BLaER1 treated with 17β-estradiol and CSF1 and Interleukin-3, amounts not matched to agents 10 nM and 100 nM (cell line): ENCODE measurements around the gene CPM.
A peak's percentile ranks its signal among the peaks of the same experiment; 100 is the strongest.

Source experiments
- H3K27ac ChIP-seq, 11 experiments: shearing (Covaris generic); formaldehyde crosslinking; 2 replicates each; pipeline ENCODE4 v1.8.1; 2022
- H3K27me3 ChIP-seq, 11 experiments: shearing (Covaris generic); formaldehyde crosslinking; 2 replicates each; pipeline ENCODE4 v1.8.1; 2022
- H3K36me3 ChIP-seq, 11 experiments: shearing (Covaris generic); formaldehyde crosslinking; 2 replicates each; pipeline ENCODE4 v1.8.1; 2022
- H3K4me1 ChIP-seq, 10 experiments: shearing (Covaris generic); formaldehyde crosslinking; 2 replicates each; pipeline ENCODE4 v1.8.1; 2022
- H3K4me2 ChIP-seq, 11 experiments: shearing (Covaris generic); formaldehyde crosslinking; 2 replicates each; pipeline ENCODE4 v1.8.1; 2022
- H3K4me3 ChIP-seq, 10 experiments: shearing (Covaris generic); formaldehyde crosslinking; 2 replicates each; pipeline ENCODE4 v1.8.1; 2022
- H3K9ac ChIP-seq, 11 experiments: shearing (Covaris generic); formaldehyde crosslinking; 2 replicates each; pipeline ENCODE4 v1.8.1; 2022
- H3K9me3 ChIP-seq, 11 experiments: shearing (Covaris generic); formaldehyde crosslinking; replicated peaks in 1 of 11; 2 replicates each; pipeline ENCODE4 v1.8.1; 2022
- H4K20me1 ChIP-seq, 11 experiments: shearing (Covaris generic); formaldehyde crosslinking; 2 replicates each; pipeline ENCODE4 v1.8.1; 2022
- Cebpa-rat ChIP-seq, 11 experiments: shearing (Covaris generic); IDR thresholded peaks; 2 replicates each; pipeline ENCODE4 v1.8.1; 2022

CPM gene

DNA sequence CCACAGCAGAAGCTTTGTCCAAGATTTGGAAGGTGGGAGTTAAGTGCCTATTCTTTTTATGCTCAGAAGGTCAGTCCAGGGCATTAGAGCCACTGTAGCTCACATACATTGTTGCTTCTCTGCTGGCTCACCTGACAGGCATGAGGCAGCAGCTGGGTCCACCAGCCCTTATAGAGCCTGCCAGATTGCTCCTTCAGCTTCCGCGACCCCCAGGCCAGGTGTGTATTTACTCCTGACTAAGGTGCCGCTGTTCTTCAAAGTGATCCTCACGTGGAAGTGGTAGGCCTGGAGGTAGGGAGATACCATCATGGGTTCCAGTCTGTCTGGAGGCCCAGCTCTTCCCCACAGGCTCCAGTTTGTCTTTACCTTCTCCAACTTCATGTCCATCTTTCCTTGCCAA is 17.5 kb upstream of the CPM start:
- Histone ChIP-seq H3K9me3 (peaks cover 3 to 10% (median 8%) of the 10 kb centered on the region in 11 experiments), H3K4me2 (peak overlapping the region in 2 of 11 experiments; percentile 72 to 74; a peak in 2 of 22 replicates), H3K36me3 (peaks cover 0 to under 1% (median 0%) of the 10 kb centered on the region in 11 experiments; a peak in 4 of 22 replicates), H3K4me3 (no peak overlapping the region), H3K27me3 (no peaks in the 10 kb centered on the region), H3K9ac (no peak overlapping the region), H3K4me1 (peaks cover 0 to 42% (median 7%) of the 10 kb centered on the region in 10 experiments; a peak in 9 of 20 replicates), H3K27ac (no peak overlapping the region), H4K20me1 (no peaks in the 10 kb centered on the region)
- no peak for TF ChIP-seq Cebpa-rat (IDR thresholded peaks at IDR 0.05)

DNA sequence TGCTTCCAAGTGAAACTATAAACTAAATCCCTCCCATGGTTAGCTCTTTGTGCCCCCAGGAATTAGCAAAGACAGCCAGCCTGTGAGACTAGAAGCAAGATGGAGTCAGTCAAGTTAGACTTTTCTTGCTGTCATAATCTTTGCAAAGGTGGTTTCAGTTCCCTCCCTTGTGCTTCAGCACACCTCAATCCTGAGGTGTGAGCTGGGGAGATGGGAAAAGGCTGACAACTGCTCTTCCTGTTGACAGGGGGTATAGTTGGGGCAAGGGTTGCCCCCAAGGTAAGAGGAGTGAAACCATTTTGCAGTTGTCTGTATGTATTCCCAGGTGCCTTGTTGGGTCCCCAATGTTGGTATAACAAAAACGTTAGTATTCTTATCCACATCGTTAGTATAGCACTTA is 12.3 kb upstream of the CPM start:
- H3K27ac ChIP-seq = no peak overlapping the region
- no peak for TF ChIP-seq Cebpa-rat (IDR thresholded peaks at IDR 0.05)
- H4K20me1 ChIP-seq = no peaks in the 10 kb centered on the region
- no peak overlapping the region for H3K4me3 ChIP-seq
- H3K36me3 ChIP-seq = no peaks in the 10 kb centered on the region
- H3K9ac ChIP-seq = no peak overlapping the region
- no peaks in the 10 kb centered on the region for H3K9me3 ChIP-seq
- no peaks in the 10 kb centered on the region for H3K27me3 ChIP-seq
- peak overlapping the region in 2 of 11 experiments; percentile 20 to 52; a peak in 4 of 22 replicates for H3K4me2 ChIP-seq
- H3K4me1 ChIP-seq = peaks cover 0 to 11% (median 0%) of the 10 kb centered on the region in 10 experiments; a peak in 3 of 20 replicates

DNA sequence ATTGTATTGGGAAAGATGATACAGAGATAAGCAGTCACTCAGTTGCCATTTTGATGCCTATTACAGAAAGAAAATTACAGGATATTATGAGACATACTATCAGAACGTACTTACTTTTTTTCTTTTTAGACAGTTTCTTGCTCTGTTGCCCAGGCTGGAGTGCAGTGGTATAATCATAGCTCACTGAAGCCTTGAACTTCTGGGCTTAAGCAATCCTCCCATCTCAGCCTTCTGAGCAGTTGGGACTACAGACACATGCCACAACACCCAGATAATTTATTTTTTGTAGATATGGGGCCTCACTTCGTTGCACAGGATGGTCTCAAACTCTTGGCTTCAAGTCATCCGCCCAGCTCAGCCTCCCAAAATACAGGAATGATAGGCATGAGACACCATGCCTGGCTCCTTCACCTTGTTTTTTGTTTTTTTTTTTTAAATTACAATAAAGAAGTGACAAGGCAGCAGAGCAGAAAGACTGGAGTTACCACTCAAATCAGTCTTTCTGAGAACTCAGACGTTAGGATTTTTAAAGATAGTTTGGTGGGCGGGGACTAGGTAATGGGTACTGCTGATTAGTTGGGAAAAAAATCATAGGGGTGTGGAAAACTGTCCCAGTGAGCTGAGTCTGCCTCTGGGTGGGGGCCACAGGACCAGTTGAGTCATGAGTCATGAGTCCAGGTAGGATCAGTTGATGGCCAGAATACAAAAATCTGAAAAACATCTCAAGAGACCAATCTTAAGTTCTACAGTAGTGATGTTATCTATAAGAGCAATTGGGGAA is 11.5 kb upstream of the CPM start:
- Histone ChIP-seq H3K4me3 (no peak overlapping the region), H3K9me3 (no peaks in the 10 kb centered on the region), H3K27ac (no peak overlapping the region), H3K36me3 (no peaks in the 10 kb centered on the region), H4K20me1 (no peaks in the 10 kb centered on the region), H3K27me3 (no peaks in the 10 kb centered on the region), H3K9ac (no peak overlapping the region), H3K4me2 (peak overlapping the region in 2 of 11 experiments; percentile 20 to 52; a peak in 4 of 22 replicates), H3K4me1 (peaks cover 0 to 11% (median 0%) of the 10 kb centered on the region in 10 experiments; a peak in 3 of 20 replicates)
- no peak for TF ChIP-seq Cebpa-rat (IDR thresholded peaks at IDR 0.05)

DNA sequence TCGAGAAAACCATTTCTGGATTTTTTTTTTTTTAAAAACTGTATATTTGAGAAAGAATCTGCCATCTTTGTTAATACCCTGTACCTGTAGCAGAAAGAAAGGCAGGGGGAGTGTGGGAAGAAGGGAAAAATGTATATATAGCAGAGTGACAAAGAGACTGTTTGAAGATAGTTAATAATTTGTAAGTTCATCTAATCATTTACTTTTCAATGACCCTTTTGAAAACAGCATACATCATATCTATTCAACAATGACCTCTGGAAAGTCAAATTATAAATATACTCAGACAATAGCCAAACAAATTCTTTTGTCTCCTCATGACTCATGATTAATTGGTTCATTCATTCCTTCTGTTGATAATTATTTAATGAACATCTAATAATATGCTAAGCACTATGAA is 10.9 kb upstream of the CPM start:
- Histone ChIP-seq H3K27ac (no peak overlapping the region), H3K4me3 (no peak overlapping the region), H3K9ac (no peak overlapping the region), H3K9me3 (no peaks in the 10 kb centered on the region), H3K36me3 (no peaks in the 10 kb centered on the region), H3K4me1 (peaks cover 0 to 11% (median 0%) of the 10 kb centered on the region in 10 experiments; a peak in 3 of 20 replicates), H4K20me1 (no peaks in the 10 kb centered on the region), H3K27me3 (no peaks in the 10 kb centered on the region), H3K4me2 (no peak overlapping the region)
- TF ChIP-seq Cebpa-rat (IDR thresholded peaks at IDR 0.05) = no peak

DNA sequence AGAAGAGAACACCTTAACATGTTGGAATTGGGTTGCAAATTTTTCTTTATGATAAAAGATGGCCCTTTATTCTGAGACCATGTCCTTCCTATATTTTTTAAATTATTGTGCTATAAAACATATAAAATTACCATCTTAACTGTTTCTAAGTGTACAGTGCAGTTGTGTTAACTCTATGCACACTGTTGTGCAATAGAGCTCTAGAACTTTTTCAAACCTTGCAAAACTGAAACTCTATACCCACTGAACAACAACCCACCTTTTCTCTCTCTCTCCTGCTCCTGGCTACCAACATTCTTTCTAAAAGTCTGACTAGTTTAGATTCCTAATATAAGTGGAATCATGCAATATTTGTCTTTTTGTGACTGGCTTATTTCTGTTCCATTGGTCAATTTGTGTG is 7.8 kb upstream of the CPM start:
- Histone ChIP-seq H3K27ac (no peak overlapping the region), H3K9ac (no peak overlapping the region), H3K9me3 (no peaks in the 10 kb centered on the region), H3K4me2 (no peak overlapping the region), H4K20me1 (no peaks in the 10 kb centered on the region), H3K27me3 (0 out of 22 replicates have a peak, but pooled peaks cover 0 to 3% (median 0%) of the 10 kb centered on the region in 11 experiments), H3K4me1 (peaks cover 0 to 11% (median 0%) of the 10 kb centered on the region in 10 experiments; a peak in 3 of 20 replicates), H3K4me3 (no peak overlapping the region), H3K36me3 (no peaks in the 10 kb centered on the region)
- no peak for TF ChIP-seq Cebpa-rat (IDR thresholded peaks at IDR 0.05)

DNA sequence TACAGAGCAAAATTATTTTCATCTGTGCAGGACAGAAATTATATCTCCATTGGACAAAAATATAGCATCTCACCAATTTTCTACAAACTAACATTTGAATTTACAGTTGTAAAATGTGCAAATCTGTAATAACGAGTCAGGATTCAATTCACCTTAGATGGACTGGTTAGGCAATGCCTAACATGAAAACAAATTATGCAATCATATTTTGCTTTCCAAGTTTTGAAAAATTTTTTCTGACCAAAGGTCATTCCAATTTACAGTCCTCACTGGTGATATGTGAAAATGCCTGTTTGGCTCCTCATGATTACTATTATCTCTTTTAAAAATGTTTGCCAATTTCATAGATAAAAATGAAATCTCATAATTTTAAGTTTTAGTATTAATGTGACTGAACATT is 6.5 kb upstream of the CPM start:
- Histone ChIP-seq H3K27ac (no peak overlapping the region), H3K4me1 (peaks cover 0 to 4% (median 0%) of the 10 kb centered on the region in 10 experiments; a peak in 2 of 20 replicates)
- no peak for TF ChIP-seq Cebpa-rat (IDR thresholded peaks at IDR 0.05)

DNA sequence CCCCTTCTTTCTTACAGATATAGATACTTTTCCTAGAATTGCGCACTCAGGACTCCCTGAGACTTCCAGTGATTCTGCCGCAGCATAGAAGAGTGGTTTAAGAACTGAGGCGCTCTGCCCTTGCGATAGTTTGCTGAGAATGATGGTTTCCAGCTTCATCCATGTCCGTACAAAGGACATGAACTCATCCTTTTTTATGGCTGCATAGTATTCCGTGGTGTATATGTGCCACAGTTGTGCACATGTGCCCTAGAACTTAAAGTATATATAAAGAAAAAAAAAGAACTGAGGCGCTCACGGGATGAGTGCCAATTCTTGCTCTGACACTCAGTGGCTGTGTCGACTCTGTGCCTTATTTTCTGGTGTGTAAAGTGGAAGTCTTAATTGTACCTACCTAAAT is 1.4 kb upstream of the CPM start:
- Histone ChIP-seq H4K20me1 (peaks cover 0 to 8% (median 0%) of the 10 kb centered on the region in 11 experiments; a peak in 1 of 22 replicates), H3K4me2 (no peak overlapping the region), H3K36me3 (peaks cover 0 to 11% (median 0%) of the 10 kb centered on the region in 11 experiments; a peak in 4 of 22 replicates)

More for the DNA sequence above, 6.5 kb upstream of the CPM start:
- no peaks in the 10 kb centered on the region for H4K20me1 ChIP-seq
- H3K9me3 ChIP-seq = peaks cover 0 to 2% (median 0%) of the 10 kb centered on the region in 11 experiments; a peak in 3 of 22 replicates
- no peak overlapping the region for H3K9ac ChIP-seq
- no peak overlapping the region for H3K4me2 ChIP-seq
- H3K36me3 ChIP-seq = no peaks in the 10 kb centered on the region
- H3K27me3 ChIP-seq = peaks cover 0 to 5% (median 0%) of the 10 kb centered on the region in 11 experiments; a peak in 3 of 22 replicates
- no peak overlapping the region for H3K4me3 ChIP-seq

DNA sequence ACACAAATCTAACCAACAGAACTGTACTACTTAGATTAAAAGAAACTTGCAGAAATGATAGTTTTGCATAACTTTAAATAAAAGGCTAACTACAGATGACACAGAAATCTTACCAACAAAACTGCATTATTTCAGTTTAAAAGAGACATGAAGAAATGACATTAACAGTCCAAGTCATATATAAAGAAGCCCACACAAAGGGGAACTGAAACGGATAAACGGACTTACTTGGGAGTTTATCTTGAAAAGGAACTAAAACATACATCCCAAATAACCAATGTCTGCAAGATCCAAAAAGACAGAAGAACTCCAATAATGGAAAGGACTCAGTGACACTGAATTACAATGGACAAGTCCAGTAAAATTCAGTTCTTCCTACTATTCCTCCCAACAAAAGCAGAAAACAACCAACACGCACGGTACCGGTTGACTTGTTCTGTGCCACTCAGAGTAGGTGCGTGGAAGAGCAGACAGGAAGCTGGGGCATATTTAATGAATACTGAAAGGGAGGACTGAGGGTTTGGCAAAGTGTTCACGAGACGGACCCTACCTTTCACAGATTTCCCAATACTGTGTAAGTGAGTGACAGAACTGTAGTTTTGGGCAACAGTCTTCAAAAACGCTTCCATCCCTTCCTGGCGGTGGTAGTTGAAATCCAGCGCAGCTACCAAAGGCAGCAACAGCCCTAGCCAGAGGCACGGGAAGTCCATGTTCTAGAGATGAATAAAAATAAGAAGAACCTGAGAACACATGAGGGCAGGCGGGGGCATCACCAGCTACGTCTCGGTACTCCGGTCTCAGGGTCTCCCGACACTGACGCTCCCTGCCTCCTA is 627 bp downstream of the CPM start:
- Histone ChIP-seq H4K20me1 (peaks cover 0 to 11% (median 0%) of the 10 kb centered on the region in 11 experiments; a peak in 1 of 22 replicates), H3K4me3 (peak overlapping the region; percentile 66 to 78 (median 70)), H3K4me2 (peak overlapping the region; percentile 90 to 100 (median 96)), H3K27ac (peak overlapping the region; percentile 3 to 63 (median 49); a peak in 17 of 22 replicates), H3K9ac (peak overlapping the region; percentile 38 to 82 (median 70)), H3K4me1 (peaks cover 18 to 38% (median 36%) of the 10 kb centered on the region in 10 experiments), H3K27me3 (peaks cover 11 to 29% (median 23%) of the 10 kb centered on the region in 11 experiments), H3K9me3 (peaks cover 8 to 21% (median 12%) of the 10 kb centered on the region in 11 experiments; a peak in 15 of 22 replicates), H3K36me3 (peaks cover 0 to 24% (median 0%) of the 10 kb centered on the region in 11 experiments; a peak in 4 of 22 replicates)
- no peak for TF ChIP-seq Cebpa-rat (IDR thresholded peaks at IDR 0.05)

More for the DNA sequence above, 1.4 kb upstream of the CPM start:
- no peak overlapping the region for H3K4me3 ChIP-seq
- no peak for TF ChIP-seq Cebpa-rat (IDR thresholded peaks at IDR 0.05)
- H3K9ac ChIP-seq = no peak overlapping the region
- H3K9me3 ChIP-seq = peaks cover 0 to 5% (median 4%) of the 10 kb centered on the region in 11 experiments; a peak in 5 of 22 replicates
- H3K27ac ChIP-seq = no peak overlapping the region
- H3K27me3 ChIP-seq = peaks cover 11 to 29% (median 23%) of the 10 kb centered on the region in 11 experiments
- H3K4me1 ChIP-seq = peaks cover 18 to 38% (median 36%) of the 10 kb centered on the region in 10 experiments
